Stimulated activated naive CD8-positive, alpha-beta T cell treated with anti-CD3 and anti-CD28 coated beads, Interleukin-15, Interleukin-2, amounts not matched to agents 100 ng/mL and 50 ng/mL, for 24 hours (primary cell): ENCODE data around the gene DENND4C.

ENCODE experiments used
- H3K27ac Mint-ChIP-seq: one replicate; pipeline ENCODE4 v1.8.0; 2021; ENCODE audit warnings: mild to moderate bottlenecking, mixed read lengths
- H3K27me3 Mint-ChIP-seq: one replicate; pipeline ENCODE4 v1.8.0; 2021; ENCODE audit warnings: mixed read lengths
- H3K36me3 Mint-ChIP-seq: one replicate; pipeline ENCODE4 v1.8.0; 2021; ENCODE audit warnings: low read depth, mixed read lengths
- H3K4me1 Mint-ChIP-seq: one replicate; pipeline ENCODE4 v1.8.0; 2021; ENCODE audit warnings: low read depth, mixed read lengths
- H3K4me3 Mint-ChIP-seq: one replicate; pipeline ENCODE4 v1.8.0; 2021; ENCODE audit warnings: mild to moderate bottlenecking, mixed read lengths
- H3K9me3 Mint-ChIP-seq: one replicate; pipeline ENCODE4 v1.8.0; 2021; ENCODE audit warnings: mixed read lengths

Gene DENND4C

GRCh38 chr9:19203058-19203457 lies 27.4 kb upstream of the DENND4C start:
- Mint-ChIP-seq H3K4me3 (no peak overlapping the region), H3K36me3 (no peaks in the 10 kb centered on the region), H3K27ac (no peak overlapping the region), H3K27me3 (no peaks in the 10 kb centered on the region), H3K9me3 (no peaks in the 10 kb centered on the region), H3K4me1 (peaks cover 8% of the 10 kb centered on the region)

DNA sequence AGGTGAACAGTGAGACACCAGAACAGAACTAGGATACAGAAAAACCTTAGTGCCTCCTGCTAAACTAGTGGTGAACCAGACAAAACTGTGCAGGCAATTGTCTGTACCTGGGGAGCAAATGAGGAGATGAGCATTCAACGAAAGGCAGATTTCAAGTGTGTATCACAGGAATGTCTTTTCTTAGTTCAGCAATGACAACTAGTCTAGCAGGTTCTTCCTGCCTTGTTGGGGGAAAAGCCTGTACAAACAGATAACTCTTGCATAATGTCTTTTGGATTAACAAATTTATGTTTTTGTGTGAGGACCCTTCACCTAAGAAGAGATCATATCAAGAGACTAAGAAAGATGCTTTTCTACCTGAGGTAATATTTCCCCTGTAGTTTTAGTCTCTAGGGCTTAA lies 21.8 kb upstream of the DENND4C start:
- H3K36me3 Mint-ChIP-seq = no peaks in the 10 kb centered on the region
- peak overlapping the region; percentile 34 for H3K27ac Mint-ChIP-seq
- no peaks in the 10 kb centered on the region for H3K4me1 Mint-ChIP-seq
- no peaks in the 10 kb centered on the region for H3K9me3 Mint-ChIP-seq
- H3K27me3 Mint-ChIP-seq = no peaks in the 10 kb centered on the region
- H3K4me3 Mint-ChIP-seq = no peak overlapping the region

DNA sequence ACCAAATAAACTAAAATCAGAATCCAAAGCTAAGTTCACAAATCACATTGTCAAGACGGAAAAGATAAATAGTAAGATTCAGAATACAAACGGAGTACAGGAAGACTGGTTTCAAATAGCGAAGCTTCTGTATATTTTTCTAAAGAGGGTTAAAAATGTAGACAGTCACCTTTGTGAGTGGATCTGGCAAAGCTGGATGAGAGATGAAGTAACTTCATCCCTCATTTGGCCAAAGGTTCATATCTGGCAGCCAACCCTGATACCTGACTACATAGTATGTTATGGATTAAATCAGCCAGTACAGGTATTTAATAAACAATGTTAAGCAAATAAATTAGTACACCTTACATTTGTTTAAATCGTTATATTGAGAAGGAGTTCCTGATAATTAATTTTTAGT lies 21.3 kb upstream of the DENND4C start:
- peak overlapping the region; percentile 34 for H3K27ac Mint-ChIP-seq
- no peaks in the 10 kb centered on the region for H3K4me1 Mint-ChIP-seq
- H3K27me3 Mint-ChIP-seq = no peaks in the 10 kb centered on the region

DNA sequence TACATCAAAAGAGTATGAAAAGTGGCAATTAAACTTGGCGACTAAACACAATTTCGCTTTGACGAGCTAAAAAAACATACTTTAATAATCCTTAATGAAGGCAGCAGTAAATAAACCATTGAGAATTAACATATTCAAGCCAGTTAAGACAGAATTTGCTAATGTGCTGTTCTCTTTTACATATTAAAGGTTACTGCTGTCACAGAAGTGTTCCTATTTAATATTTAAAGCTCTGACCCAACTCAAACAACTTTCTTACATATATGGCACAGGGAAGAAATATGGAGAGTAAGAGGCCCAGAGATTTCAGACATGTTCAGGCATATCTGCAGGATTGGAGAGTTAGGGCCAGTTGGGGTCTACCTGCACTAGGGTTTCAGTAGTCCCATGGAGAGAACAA lies 16.7 kb upstream of the DENND4C start:
- no peaks in the 10 kb centered on the region for H3K36me3 Mint-ChIP-seq
- no peaks in the 10 kb centered on the region for H3K4me1 Mint-ChIP-seq
- no peaks in the 10 kb centered on the region for H3K9me3 Mint-ChIP-seq
- H3K27me3 Mint-ChIP-seq = no peaks in the 10 kb centered on the region
- no peak overlapping the region for H3K4me3 Mint-ChIP-seq
- no peak overlapping the region for H3K27ac Mint-ChIP-seq

More for the DNA sequence above, 21.3 kb upstream of the DENND4C start:
- Mint-ChIP-seq H3K36me3 (no peaks in the 10 kb centered on the region), H3K9me3 (no peaks in the 10 kb centered on the region), H3K4me3 (no peak overlapping the region)

DNA sequence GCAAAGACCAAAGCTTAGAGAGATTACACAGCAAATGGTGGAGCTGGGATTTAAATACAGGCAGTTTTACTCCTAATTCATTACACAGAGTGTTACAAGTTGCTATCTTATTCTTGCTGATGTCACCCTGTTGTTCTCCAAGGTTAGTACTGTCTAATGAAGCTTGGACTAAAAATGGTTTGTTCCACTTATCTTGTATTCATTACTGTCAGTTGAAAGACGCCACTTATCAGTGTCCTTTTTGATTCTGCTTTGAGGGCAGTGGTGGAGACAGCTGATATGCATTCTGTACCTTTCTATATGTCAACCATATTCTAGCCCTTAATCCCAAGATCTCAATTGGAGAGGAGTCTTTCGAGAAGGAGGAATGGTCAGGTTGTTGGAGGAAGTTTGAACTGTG lies 14.0 kb upstream of the DENND4C start:
- Mint-ChIP-seq H3K36me3 (no peaks in the 10 kb centered on the region), H3K27me3 (no peaks in the 10 kb centered on the region), H3K9me3 (no peaks in the 10 kb centered on the region), H3K27ac (no peak overlapping the region), H3K4me3 (no peak overlapping the region), H3K4me1 (no peaks in the 10 kb centered on the region)

- H3K36me3 Mint-ChIP-seq = no peaks in the 10 kb centered on the region
Observed at GRCh38 chr9:19221326-19221725, 9.2 kb upstream of the DENND4C start.

DNA sequence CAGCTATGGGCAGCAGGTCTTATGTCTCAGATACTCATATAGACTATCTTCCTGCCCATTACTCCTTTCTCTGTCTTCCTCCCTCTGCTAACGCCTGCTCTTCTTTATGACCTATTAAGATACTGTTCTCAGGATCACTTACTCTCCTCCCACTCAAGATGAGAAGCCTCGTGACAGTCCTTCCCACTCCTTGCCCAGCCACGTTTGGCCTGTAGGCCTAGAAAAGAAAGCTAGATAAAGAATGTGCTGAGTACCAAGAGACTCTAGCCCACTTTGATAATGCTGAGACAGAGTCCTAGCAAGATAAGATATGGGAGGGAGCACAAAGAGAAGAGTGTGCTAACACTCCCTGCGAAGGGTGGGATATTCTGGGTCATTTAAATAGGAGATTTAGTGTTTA lies 6.8 kb upstream of the DENND4C start:
- H3K27me3 Mint-ChIP-seq = no peaks in the 10 kb centered on the region
- no peaks in the 10 kb centered on the region for H3K9me3 Mint-ChIP-seq
- no peak overlapping the region for H3K4me3 Mint-ChIP-seq
- no peaks in the 10 kb centered on the region for H3K4me1 Mint-ChIP-seq
- H3K27ac Mint-ChIP-seq = no peak overlapping the region
- H3K36me3 Mint-ChIP-seq = no peaks in the 10 kb centered on the region

More at GRCh38 chr9:19221326-19221725, 9.2 kb upstream of the DENND4C start:
- Mint-ChIP-seq H3K4me3 (no peak overlapping the region), H3K4me1 (no peaks in the 10 kb centered on the region), H3K9me3 (no peaks in the 10 kb centered on the region), H3K27me3 (no peaks in the 10 kb centered on the region), H3K27ac (no peak overlapping the region)

GRCh38 chr9:19224563-19224962 lies 5.9 kb upstream of the DENND4C start:
- no peaks in the 10 kb centered on the region for H3K27me3 Mint-ChIP-seq
- H3K4me3 Mint-ChIP-seq = no peak overlapping the region
- no peaks in the 10 kb centered on the region for H3K36me3 Mint-ChIP-seq
- H3K4me1 Mint-ChIP-seq = peaks cover 2% of the 10 kb centered on the region
- no peak overlapping the region for H3K27ac Mint-ChIP-seq
- H3K9me3 Mint-ChIP-seq = no peaks in the 10 kb centered on the region

DNA sequence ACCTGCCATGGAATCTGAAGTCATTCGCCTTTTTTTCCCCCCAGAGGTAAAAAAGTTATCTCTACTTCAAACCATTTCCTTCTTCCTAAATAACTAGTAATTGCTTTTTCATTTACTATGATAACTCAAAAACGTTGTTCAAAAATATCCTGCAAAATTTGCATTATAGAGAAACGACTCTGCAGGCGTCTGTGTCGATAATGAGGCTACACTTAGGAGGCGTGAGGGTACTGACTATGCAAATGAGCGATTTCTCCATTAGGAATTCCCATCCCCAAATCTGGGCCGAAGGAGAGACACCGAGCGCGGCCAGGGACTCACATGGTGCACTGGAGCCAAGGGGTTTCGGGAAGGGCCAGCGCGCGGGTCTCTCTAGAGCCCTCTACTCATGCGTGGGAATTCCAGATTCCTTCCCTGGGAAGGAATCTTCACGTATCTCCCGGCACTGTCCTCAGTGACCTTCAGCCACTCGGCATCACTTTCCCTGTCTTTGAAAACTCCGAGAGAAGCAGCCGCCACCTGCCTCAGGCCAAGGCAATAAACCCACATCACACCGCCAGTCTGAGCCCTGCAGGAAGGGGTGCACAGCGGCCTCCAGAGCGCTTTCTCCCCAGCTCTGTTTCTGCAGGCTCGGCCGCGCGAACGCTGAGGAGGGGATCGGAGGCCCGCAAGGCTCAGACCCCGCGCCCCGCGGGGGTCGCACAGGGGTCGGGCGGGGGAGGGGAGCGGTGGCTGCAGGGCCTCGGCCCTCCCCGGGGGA lies 718 bp upstream of the DENND4C start:
- H3K4me1 Mint-ChIP-seq = peaks cover 12% of the 10 kb centered on the region
- H3K9me3 Mint-ChIP-seq = no peaks in the 10 kb centered on the region
- no peak overlapping the region for H3K27ac Mint-ChIP-seq
- H3K4me3 Mint-ChIP-seq = no peak overlapping the region
- H3K36me3 Mint-ChIP-seq = no peaks in the 10 kb centered on the region
- no peaks in the 10 kb centered on the region for H3K27me3 Mint-ChIP-seq

- H3K4me3 Mint-ChIP-seq = no peak overlapping the region
- H3K36me3 Mint-ChIP-seq = no peaks in the 10 kb centered on the region
- H3K27me3 Mint-ChIP-seq = no peaks in the 10 kb centered on the region
- no peak overlapping the region for H3K27ac Mint-ChIP-seq
- H3K4me1 Mint-ChIP-seq = peaks cover 19% of the 10 kb centered on the region
- H3K9me3 Mint-ChIP-seq = no peaks in the 10 kb centered on the region
Observed at GRCh38 chr9:19231126-19231903, 822 bp downstream of the DENND4C start.

GRCh38 chr9:19231904-19232822 lies 1.7 kb downstream of the DENND4C start:
- Mint-ChIP-seq H3K36me3 (no peaks in the 10 kb centered on the region), H3K27me3 (no peaks in the 10 kb centered on the region), H3K9me3 (no peaks in the 10 kb centered on the region), H3K4me1 (peaks cover 25% of the 10 kb centered on the region), H3K27ac (no peak overlapping the region), H3K4me3 (no peak overlapping the region)

DNA sequence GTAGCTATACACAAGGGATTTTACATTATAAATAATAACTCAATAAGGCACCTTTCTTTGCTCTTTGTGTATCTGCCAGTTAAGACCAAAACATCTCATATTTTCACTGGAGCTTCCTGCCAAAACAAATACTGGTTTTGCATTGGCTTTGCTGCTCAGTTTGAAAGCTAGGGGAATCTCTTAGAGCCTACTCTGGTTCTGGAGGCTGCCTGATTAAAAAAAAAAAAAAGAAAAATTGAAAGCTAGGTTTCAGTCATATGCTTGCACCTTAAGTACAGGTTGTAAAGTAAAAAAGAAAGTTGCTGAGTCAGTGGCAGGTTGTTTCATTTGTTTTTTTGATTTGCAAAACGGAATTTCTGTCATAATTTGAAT lies 2.3 kb downstream of the DENND4C start:
- H3K4me3 Mint-ChIP-seq = no peak overlapping the region
- no peaks in the 10 kb centered on the region for H3K27me3 Mint-ChIP-seq
- H3K36me3 Mint-ChIP-seq = no peaks in the 10 kb centered on the region
- no peaks in the 10 kb centered on the region for H3K9me3 Mint-ChIP-seq
- H3K4me1 Mint-ChIP-seq = peaks cover 28% of the 10 kb centered on the region
- no peak overlapping the region for H3K27ac Mint-ChIP-seq

DNA sequence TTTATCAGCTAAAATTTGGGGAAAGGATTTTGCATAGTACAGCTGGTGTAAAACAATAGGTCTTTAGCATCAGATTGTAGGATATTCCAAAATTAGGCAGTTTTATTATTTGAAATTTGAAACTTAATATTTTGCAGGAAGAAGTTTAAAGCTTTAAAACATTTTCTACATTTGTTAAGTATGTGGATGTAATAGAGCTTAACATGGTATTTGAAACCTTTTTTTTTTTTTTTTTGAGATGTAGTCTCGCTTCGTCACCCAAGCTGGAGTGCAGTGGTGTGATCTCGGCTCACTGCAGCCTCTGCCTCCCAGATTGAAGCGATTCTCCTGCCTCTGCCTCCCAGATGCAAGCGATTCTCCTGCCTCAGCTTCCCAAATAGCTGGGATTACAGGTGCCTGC lies 2.9 kb downstream of the DENND4C start:
- Mint-ChIP-seq H3K27me3 (no peaks in the 10 kb centered on the region), H3K27ac (no peak overlapping the region), H3K4me3 (no peak overlapping the region), H3K9me3 (no peaks in the 10 kb centered on the region), H3K36me3 (no peaks in the 10 kb centered on the region), H3K4me1 (peaks cover 28% of the 10 kb centered on the region)

GRCh38 chr9:19239955-19240354 lies 9.5 kb downstream of the DENND4C start:
- Mint-ChIP-seq H3K27ac (no peak overlapping the region), H3K27me3 (no peaks in the 10 kb centered on the region), H3K36me3 (peaks cover 4% of the 10 kb centered on the region), H3K4me1 (peaks cover 39% of the 10 kb centered on the region), H3K9me3 (no peaks in the 10 kb centered on the region), H3K4me3 (no peak overlapping the region)

DNA sequence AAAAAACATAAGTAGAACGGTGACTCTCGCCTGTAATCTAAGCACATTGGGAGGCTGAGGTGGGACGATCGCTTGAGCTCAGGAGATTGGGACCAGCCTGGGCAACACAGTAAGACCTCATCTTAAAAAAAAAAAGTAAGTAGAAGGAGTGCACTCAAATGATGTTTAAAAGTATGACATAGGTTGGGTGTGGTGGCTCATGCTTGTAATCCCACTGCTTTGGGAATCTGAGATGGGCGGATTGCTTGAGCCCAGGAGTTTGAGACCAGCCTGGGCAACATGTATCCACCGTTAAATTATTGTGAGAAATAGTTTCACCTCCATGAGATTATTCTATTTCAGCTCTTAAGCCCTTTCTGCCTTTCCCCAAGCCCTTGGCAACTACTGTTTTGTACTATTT lies 11.2 kb downstream of the DENND4C start:
- Mint-ChIP-seq H3K27me3 (no peaks in the 10 kb centered on the region), H3K4me3 (no peak overlapping the region), H3K36me3 (peaks cover 10% of the 10 kb centered on the region), H3K4me1 (peaks cover 31% of the 10 kb centered on the region), H3K27ac (no peak overlapping the region), H3K9me3 (no peaks in the 10 kb centered on the region)
